ENCODE measurements around the gene C6.

Gene C6

DNA sequence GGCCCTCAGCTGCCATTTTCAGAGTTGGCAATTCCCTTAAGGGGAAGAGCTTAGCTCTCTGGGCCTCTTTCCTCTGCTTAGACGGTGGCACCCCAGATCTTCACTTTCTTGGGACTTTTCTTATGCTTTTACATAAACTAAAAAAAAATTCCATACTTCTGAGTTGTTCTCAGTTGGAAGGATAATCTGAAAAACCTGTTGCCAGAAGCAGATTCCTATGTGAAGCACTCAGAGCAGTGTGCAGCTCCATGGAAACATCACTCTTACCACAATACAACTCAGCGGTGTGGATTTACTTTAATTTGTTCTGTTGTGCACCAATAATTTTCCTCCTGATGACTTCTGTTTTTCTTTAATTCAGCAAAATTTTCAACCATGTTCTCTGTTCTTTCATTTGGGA is 98.1 kb downstream of the C6 start:
- no peak for DNase-seq

DNA sequence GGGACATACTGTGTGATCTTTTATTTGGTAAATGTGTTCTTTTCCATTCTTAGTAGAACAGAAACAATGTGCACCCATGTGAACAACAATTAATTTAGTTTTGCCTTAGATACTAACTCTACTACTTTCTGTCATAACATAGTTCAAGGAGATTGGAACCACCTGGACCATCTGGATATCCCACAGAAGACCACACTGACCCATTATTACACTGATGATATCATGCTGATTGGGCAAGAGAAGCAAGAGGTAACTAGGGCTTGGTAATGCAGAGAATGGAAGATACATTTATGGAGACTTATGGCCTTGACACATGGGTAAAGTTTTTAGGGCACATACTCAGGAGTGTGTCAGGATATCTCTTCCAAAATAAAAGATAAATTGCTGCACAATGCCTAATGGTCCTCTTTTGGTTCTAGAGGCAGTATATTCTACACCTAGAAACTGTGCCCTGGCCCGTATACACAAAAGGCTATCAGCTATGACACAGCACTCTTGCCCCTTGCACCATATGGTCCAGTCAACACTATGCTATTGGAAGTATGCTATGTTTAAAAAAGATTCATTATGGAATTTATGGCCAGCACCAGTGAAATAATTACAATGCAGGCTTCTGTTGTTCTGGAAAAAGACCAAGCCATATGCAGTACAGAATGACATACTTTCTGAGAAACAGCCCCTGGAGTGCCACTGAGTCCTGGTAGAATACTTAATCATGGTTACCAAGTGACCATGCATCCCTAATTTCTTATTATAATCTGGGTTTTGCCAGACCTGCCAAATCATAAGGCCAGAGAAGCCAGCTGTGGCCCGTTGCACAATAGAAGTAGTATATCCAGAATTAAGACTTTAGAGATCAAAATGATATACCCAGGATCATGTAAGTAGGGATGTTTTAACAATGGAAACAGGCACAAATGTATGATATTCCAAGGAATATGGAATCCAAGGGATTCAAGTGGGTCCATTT is 100.6 kb downstream of the C6 start:
- no peak for DNase-seq

DNA sequence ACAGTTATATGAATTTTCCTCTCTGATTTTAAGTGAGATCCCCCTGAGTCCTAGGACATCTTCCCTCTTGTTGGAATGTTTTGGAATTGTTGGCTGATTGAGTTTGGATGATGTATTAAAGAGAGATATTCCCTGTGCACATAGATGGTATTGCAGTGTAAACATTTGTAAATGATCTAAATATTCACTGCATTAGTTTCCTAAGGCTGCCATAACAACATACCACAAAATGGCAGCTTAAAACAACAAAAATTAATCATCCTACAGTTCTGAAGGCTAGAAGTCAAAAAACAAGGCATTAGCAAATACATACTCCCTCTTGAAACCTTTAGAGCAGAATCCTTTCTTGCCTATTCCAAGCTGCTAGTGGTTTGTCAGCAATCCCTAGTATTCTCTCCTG is 104.1 kb downstream of the C6 start:
- DNase-seq: no peak

DNA sequence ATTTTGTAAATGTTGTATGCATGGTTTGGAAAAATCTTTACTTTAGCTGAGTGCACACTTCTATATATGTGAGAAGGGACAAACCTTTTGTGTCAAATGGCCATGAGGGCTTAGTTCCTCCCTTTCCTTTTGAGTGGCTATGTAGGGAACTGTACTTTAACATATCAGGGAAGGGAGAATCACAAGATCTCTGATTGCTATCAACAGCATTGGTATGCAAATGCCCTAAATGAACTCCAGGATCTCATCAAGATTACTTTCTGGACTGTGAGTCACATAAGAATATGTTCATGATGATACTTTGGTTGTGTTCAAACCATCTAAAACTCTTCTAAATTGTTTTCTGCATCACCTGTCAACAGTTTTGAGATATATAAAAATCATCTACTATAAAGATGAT is 111.0 kb downstream of the C6 start:
- DNase-seq: no peak

DNA sequence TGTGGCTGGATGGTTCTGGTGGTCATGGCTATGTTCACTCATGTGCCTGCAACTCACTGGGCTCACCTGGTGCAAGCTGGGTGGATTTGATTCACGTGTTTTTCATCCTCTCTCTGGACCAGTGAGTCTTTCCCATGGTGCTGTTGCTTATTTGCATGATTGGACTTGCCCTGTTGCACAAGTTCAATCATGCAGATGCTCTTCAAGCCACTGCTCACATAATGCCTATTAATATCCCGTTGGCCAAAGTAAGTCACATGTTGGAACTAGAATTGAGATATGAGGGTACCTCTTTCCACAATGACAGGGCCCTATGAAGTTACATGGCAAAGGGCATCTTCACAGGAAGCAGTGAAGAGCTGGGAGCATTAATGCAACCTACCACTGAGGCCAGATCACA is 115.7 kb downstream of the C6 start:
- no peak for DNase-seq

DNA sequence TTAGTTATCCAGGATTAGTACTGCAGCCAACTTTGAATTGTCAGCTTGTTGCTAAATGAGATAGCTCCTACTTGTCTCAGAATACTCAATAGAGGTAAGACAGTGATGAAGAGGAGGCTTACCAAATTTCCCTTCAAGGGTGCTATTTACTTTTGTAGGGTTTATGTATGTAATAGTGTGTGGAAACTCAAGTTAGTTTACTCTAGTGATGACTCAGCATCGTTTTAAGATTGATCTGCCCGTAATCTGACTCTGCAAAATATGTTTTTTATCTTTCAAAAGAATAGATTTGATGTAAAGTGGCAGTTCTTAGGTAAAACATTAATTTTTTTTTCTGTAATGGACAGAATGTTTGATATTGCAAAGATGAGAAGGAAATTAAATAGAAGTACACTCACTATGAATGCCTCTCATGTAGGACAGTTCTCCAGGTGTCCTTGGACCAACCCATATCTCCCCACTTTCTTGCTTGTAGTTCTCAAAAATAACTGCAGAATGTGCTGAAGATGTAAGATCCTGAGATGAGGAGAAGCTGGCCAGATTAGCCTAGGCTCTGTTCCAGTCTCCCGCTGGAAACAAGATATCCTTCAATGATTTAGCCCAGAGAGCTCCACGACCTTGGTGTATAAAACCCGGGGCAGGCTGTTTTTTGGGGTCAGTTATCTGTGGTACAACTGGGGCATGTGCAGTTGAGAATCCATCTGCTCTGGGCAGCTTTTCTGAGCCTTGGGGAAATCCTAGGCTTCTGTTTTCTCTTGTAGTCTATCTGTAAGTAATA is 117.8 kb downstream of the C6 start:
- DNase-seq: no peak

DNA sequence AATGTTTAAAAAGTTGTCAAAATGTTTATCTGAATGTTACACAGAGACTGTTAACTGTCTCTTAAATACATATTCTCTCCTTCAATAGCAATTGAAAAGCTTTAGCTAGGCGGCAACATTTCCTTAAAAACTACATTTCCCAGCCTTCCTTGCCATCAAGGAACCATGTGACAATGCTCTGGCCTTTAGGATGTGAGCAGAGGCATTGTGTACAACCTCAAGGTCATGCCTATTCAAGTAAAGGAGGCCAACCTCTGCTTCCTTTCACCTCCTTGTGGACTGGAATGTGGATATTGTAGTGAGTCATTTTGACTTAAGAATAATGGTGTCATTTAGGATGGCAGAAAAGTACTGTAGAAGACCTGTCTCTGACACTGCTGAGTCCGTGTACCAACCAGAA is 118.5 kb downstream of the C6 start:
- no peak for DNase-seq

DNA sequence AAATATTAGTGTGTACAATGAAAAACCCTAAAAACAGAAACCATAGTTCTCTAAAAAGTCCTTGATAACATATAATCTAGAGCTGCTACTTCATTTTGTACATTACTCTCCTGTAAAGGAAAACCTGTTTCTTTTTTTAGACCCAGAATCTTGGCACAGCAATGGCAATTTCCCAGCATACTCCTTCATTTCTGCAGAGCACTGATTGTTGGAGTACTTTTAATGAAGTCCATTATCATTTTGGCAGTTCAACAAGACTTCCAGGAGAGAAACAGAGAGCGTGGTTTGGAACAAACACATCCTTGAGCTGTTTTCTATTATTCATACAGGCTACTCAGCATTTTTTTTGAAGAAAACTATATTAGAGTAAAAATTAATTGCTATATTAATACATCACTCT is 119.5 kb downstream of the C6 start:
- no peak for DNase-seq

Measured in NCI-H187 treated with DMSO at 0.1 percent for 48 hours (cell line).